Measurements from ENCODE around the gene C9orf72. TPM values are rescaled to one million over a fixed set of nuclear protein-coding genes. Genes with fewer than 3 reads are reported as not detected.

C9orf72 gene
- total RNA-seq, 1 experiment from 2014 or later, result 4.9 TPM

GRCh38 chr9:27582794-27583193, 9.5 kb upstream of the C9orf72 start:
- H3K27ac ChIP-seq, result no peak overlapping the region
- H2AFZ ChIP-seq, result no peak overlapping the region
- intact Hi-C loops (cut with micrococcal nuclease; ENCODE audit: unreplicated experiment), result no loop called here
- BruUV-seq (replicated peaks), result no TSS peak
- no peaks in the 10 kb centered on the region for H3F3A ChIP-seq (ENCODE audit: insufficient read depth, low read depth)
- no peak overlapping the region for H3K4me3 ChIP-seq
- H3K9me2 ChIP-seq (ENCODE audit: insufficient read depth), result no peaks in the 10 kb centered on the region
- H3K27me3 ChIP-seq (ENCODE audit: insufficient read depth, low read depth), result no peaks in the 10 kb centered on the region
- no peaks in the 10 kb centered on the region for H3K9me3 ChIP-seq (ENCODE audit: insufficient read depth, low read depth)
- ChIA-PET CTCF (no interaction called here), POLR2A (ENCODE audit: unreplicated experiment) (no interaction called here)
- no peaks in the 10 kb centered on the region for H3K36me3 ChIP-seq (ENCODE audit: low read depth)
- no peak for TF ChIP-seq CTCF (conservative IDR thresholded peaks at IDR 0.05)
- H3K4me2 ChIP-seq, result no peak overlapping the region
- H3K4me1 ChIP-seq (replicated peaks; ENCODE audit: insufficient read depth), result no peaks in the 10 kb centered on the region
- no peaks in the 10 kb centered on the region for H3K79me2 ChIP-seq (ENCODE audit: low read depth)
- H4K20me1 ChIP-seq (ENCODE audit: insufficient read depth), result no peaks in the 10 kb centered on the region
- DNase-seq, result no peak

- intact Hi-C loops (cut with micrococcal nuclease; ENCODE audit: unreplicated experiment), result no loop called here
- CTCF ChIA-PET, result no interaction called here
Observed at GRCh38 chr9:27581826-27582225, 8.5 kb upstream of the C9orf72 start.

GRCh38 chr9:27573634-27574590, 631 bp upstream of the C9orf72 start:
- H3K27me3 ChIP-seq (ENCODE audit: insufficient read depth, low read depth), result no peaks in the 10 kb centered on the region
- TF ChIP-seq EZH2 (IDR thresholded peaks at IDR 0.05; ENCODE audit: low read depth), result no peak
- ChIA-PET CTCF (interaction anchor here (0.7 kb wide), 1 partner anchor 310 kb away, joined by 3 read pairs; no protein-coding TSS in a partner anchor), POLR2A (ENCODE audit: unreplicated experiment) (no interaction called here)
- peak overlapping the region; percentile 62 for H3K4me3 ChIP-seq
- no peaks in the 10 kb centered on the region for H3K9me3 ChIP-seq (ENCODE audit: insufficient read depth, low read depth)
- H3K79me2 ChIP-seq (ENCODE audit: low read depth), result 0 out of 2 replicates have a peak, but pooled peaks cover 4% of the 10 kb centered on the region
- intact Hi-C loops (cut with micrococcal nuclease; ENCODE audit: unreplicated experiment), result no loop called here
- BruUV-seq (replicated peaks), result TSS peak; percentile 87
- peak overlapping the region; percentile 82 for H2AFZ ChIP-seq
- peaks cover 3% of the 10 kb centered on the region; the same call in 1 of the 2 replicates for H3F3A ChIP-seq (ENCODE audit: insufficient read depth, low read depth)
- no peaks in the 10 kb centered on the region for H4K20me1 ChIP-seq (ENCODE audit: insufficient read depth)
- H3K36me3 ChIP-seq (ENCODE audit: low read depth), result no peaks in the 10 kb centered on the region
- DNase-seq, result peak; percentile 82 to 93
- H3K4me1 ChIP-seq (replicated peaks; ENCODE audit: insufficient read depth), result peaks cover 26% of the 10 kb centered on the region
- peak overlapping the region; percentile 83 for H3K4me2 ChIP-seq
- H3K27ac ChIP-seq, result peak overlapping the region; percentile 71
- no peaks in the 10 kb centered on the region for H3K9me2 ChIP-seq (ENCODE audit: insufficient read depth)

More at GRCh38 chr9:27581826-27582225, 8.5 kb upstream of the C9orf72 start:
- Histone ChIP-seq H3K4me1 (replicated peaks; ENCODE audit: insufficient read depth) (no peaks in the 10 kb centered on the region), H4K20me1 (ENCODE audit: insufficient read depth) (no peaks in the 10 kb centered on the region), H3K4me3 (no peak overlapping the region), H3K4me2 (no peak overlapping the region), H3K27me3 (ENCODE audit: insufficient read depth, low read depth) (no peaks in the 10 kb centered on the region), H2AFZ (no peak overlapping the region), H3K79me2 (ENCODE audit: low read depth) (no peaks in the 10 kb centered on the region), H3F3A (ENCODE audit: insufficient read depth, low read depth) (no peaks in the 10 kb centered on the region), H3K27ac (no peak overlapping the region), H3K36me3 (ENCODE audit: low read depth) (no peaks in the 10 kb centered on the region), H3K9me3 (ENCODE audit: insufficient read depth, low read depth) (no peaks in the 10 kb centered on the region), H3K9me2 (ENCODE audit: insufficient read depth) (no peaks in the 10 kb centered on the region)
- no TSS peak for BruUV-seq (replicated peaks)
- TF ChIP-seq CTCF (conservative IDR thresholded peaks at IDR 0.05), result no peak
- TF ChIP-seq EZH2 (IDR thresholded peaks at IDR 0.05; ENCODE audit: low read depth), result no peak
- POLR2A ChIA-PET (ENCODE audit: unreplicated experiment), result interaction anchor here (0.9 kb wide), 1 partner anchor 730 kb away, joined by 4 read pairs; no protein-coding TSS in a partner anchor
- no peak for DNase-seq
